Neutrophil (primary cell): Measurements from ENCODE around the gene SLC25A21.

Experiments
- H3K27ac ChIP-seq: fragments of 200-600 bp; sonication (generic); 2 replicates; pipeline ENCODE4 v1.5.1; 2016; ENCODE audit warnings: mild to moderate bottlenecking, moderate library complexity
- H3K27me3 ChIP-seq: fragments of 200-600 bp; sonication (generic); 2 replicates; pipeline ENCODE4 v1.6.0; 2016; ENCODE audit warnings: mild to moderate bottlenecking
- H3K36me3 ChIP-seq: fragments of 200-600 bp; sonication (generic); 2 replicates; pipeline ENCODE4 v1.5.1; 2017
- H3K4me1 ChIP-seq, 2 experiments: fragments of 200-600 bp in 1 of 2; sonication (generic) in 1 of 2; 1 replicate in 1 of 2; 2 replicates in 1 of 2; pipeline versions ENCODE4 v1.5.1 to v1.6.1; 2013 to 2016; ENCODE audit warnings: low read depth in 1 of 2, low read length in 1 of 2, mild to moderate bottlenecking in 1 of 2, moderate library complexity in 1 of 2; ENCODE audit not compliant: control insufficient read depth in 1 of 2, insufficient read depth in 1 of 2
- H3K4me3 ChIP-seq, 2 experiments: fragments of 200-600 bp in 1 of 2; sonication (generic) in 1 of 2; 1 replicate in 1 of 2; 2 replicates in 1 of 2; pipeline ENCODE4 v1.5.1; 2013 to 2016; ENCODE audit warnings: low read depth in 1 of 2, low read length in 1 of 2, mild to moderate bottlenecking in 1 of 2, moderate library complexity in 1 of 2
- H3K9me3 ChIP-seq: fragments of 200-600 bp; sonication (generic); 2 replicates; pipeline ENCODE4 v1.5.1; 2016
- TF ChIP-seq, protein P1 (sequence below): fragments of 200-600 bp; sonication (generic); IDR thresholded peaks from 2 replicates; pipeline ENCODE4 v1.5.1; 2016; ENCODE audit warnings: antibody characterized with exemption

SLC25A21 gene

GRCh38 chr14:37142835-37143401 is 29.5 kb downstream of the SLC25A21 start:
- peaks cover 5% of the 10 kb centered on the region for H3K27me3 ChIP-seq
- no peaks in the 10 kb centered on the region for H3K36me3 ChIP-seq
- no peaks in the 10 kb centered on the region for H3K4me1 ChIP-seq
- H3K27ac ChIP-seq, result no peak overlapping the region
- no peaks in the 10 kb centered on the region for H3K9me3 ChIP-seq
- TF ChIP-seq, protein P1, sequence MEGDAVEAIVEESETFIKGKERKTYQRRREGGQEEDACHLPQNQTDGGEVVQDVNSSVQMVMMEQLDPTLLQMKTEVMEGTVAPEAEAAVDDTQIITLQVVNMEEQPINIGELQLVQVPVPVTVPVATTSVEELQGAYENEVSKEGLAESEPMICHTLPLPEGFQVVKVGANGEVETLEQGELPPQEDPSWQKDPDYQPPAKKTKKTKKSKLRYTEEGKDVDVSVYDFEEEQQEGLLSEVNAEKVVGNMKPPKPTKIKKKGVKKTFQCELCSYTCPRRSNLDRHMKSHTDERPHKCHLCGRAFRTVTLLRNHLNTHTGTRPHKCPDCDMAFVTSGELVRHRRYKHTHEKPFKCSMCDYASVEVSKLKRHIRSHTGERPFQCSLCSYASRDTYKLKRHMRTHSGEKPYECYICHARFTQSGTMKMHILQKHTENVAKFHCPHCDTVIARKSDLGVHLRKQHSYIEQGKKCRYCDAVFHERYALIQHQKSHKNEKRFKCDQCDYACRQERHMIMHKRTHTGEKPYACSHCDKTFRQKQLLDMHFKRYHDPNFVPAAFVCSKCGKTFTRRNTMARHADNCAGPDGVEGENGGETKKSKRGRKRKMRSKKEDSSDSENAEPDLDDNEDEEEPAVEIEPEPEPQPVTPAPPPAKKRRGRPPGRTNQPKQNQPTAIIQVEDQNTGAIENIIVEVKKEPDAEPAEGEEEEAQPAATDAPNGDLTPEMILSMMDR, result no peak
- H3K4me3 ChIP-seq, result no peak overlapping the region

- TF ChIP-seq, protein P1, result no peak
- Histone ChIP-seq H3K4me3 (no peak overlapping the region), H3K27ac (no peak overlapping the region), H3K4me1 (no peaks in the 10 kb centered on the region), H3K36me3 (no peaks in the 10 kb centered on the region), H3K27me3 (peaks cover 5% of the 10 kb centered on the region), H3K9me3 (no peaks in the 10 kb centered on the region)
These were observed 32.2 kb downstream of the SLC25A21 start for GRCh38 chr14:37140176-37140575.

DNA sequence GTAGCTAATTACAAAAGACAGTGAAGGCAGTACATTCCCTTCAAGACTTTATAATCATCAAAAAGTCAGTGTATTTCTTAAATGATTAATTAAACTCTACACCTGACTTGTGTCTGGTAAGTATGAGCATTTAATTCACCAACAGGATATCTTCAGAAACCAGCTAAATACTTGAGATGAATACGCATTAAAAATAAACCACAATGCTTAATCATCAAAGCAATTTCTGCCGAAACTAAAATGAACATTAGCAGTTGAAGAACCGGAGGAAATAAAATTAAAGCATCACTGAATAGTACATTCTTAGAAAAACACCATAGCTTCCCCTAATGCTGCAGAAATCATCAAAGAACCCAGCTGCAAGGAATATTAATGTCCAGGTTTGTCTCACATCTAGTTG is 32.7 kb downstream of the SLC25A21 start:
- no peaks in the 10 kb centered on the region for H3K9me3 ChIP-seq
- no peaks in the 10 kb centered on the region for H3K36me3 ChIP-seq
- peaks cover 5% of the 10 kb centered on the region for H3K27me3 ChIP-seq
- no peak overlapping the region for H3K27ac ChIP-seq
- H3K4me3 ChIP-seq, result no peak overlapping the region
- TF ChIP-seq, protein P1, result no peak
- no peaks in the 10 kb centered on the region for H3K4me1 ChIP-seq

GRCh38 chr14:37138898-37139297 is 33.5 kb downstream of the SLC25A21 start:
- Histone ChIP-seq H3K36me3 (no peaks in the 10 kb centered on the region), H3K27ac (no peak overlapping the region), H3K27me3 (peaks cover 5% of the 10 kb centered on the region), H3K4me1 (no peaks in the 10 kb centered on the region), H3K4me3 (no peak overlapping the region), H3K9me3 (no peaks in the 10 kb centered on the region)
- TF ChIP-seq, protein P1, result no peak

DNA sequence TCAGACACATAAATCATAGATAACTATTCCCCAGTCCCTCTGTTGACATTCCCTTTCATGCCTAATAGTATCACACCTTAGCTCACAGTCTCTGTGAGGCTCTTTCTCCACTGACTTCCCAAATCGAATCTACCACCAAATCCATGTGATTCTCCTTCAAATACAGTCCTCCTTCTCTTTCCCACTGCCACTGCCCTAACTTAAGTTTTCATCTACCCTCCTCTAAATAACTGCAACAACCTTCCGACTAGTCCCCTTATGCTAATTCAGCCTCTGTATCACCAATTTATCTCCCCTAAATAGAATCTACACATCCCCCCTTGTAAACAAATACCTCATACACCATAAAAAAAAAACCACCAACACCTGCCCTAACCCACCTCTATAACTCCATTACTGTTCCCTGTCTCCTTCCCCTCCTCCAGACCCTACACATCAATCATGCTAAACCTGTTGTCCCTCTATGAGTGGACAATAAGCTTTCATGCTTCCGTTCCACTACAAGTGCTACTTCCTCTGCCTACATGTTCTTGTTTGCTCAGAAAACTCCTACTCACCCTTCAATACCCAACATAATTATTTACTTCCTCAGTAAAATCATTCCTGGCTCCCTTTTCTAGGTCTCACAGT is 39.0 kb downstream of the SLC25A21 start:
- H3K4me1 ChIP-seq, result no peaks in the 10 kb centered on the region
- TF ChIP-seq, protein P1, result no peak

More for the DNA sequence above, 39.0 kb downstream of the SLC25A21 start:
- no peaks in the 10 kb centered on the region for H3K9me3 ChIP-seq
- no peaks in the 10 kb centered on the region for H3K36me3 ChIP-seq
- no peak overlapping the region for H3K27ac ChIP-seq
- H3K27me3 ChIP-seq, result no peaks in the 10 kb centered on the region
- H3K4me3 ChIP-seq, result no peak overlapping the region
